VCaP (cell line): ENCODE measurements around the gene CMTM3.
"Not testable (repeated sequence)": the region's sequence is repeated elsewhere in the genome, so short reads cannot be mapped to it uniquely, and the experiment has no call there.

Experiments
- H3K27ac ChIP-seq: fragments of 450-650 bp; 2 replicates; pipeline ENCODE4 v1.5.1; 2017
- TF ChIP-seq, protein P1 (sequence below): fragments of 450-650 bp; conservative IDR thresholded peaks from 2 replicates; pipeline ENCODE4 v1.5.1; 2017; ENCODE audit warnings: mild to moderate bottlenecking, moderate library complexity

Gene CMTM3

DNA sequence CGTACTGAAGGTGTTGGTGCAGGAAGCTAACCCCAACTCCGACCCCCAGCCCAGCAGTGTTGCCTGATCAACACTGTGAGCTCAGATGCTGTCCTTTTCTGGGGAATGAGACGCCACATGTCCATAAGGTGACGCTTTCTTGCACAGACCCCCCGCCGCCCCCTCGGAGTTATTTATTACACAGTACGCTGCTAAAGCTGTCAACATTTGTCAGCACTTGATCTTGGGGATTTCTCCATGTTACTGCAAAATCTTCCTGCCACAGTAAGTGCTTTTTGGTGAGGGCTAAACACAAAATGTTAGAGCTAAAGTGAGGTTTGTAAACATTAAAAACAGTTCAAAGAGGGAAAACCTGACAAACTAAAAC is 15.9 kb downstream of the CMTM3 start:
- H3K27ac ChIP-seq: no peak overlapping the region
- TF ChIP-seq, protein P1, sequence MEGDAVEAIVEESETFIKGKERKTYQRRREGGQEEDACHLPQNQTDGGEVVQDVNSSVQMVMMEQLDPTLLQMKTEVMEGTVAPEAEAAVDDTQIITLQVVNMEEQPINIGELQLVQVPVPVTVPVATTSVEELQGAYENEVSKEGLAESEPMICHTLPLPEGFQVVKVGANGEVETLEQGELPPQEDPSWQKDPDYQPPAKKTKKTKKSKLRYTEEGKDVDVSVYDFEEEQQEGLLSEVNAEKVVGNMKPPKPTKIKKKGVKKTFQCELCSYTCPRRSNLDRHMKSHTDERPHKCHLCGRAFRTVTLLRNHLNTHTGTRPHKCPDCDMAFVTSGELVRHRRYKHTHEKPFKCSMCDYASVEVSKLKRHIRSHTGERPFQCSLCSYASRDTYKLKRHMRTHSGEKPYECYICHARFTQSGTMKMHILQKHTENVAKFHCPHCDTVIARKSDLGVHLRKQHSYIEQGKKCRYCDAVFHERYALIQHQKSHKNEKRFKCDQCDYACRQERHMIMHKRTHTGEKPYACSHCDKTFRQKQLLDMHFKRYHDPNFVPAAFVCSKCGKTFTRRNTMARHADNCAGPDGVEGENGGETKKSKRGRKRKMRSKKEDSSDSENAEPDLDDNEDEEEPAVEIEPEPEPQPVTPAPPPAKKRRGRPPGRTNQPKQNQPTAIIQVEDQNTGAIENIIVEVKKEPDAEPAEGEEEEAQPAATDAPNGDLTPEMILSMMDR: no peak

DNA sequence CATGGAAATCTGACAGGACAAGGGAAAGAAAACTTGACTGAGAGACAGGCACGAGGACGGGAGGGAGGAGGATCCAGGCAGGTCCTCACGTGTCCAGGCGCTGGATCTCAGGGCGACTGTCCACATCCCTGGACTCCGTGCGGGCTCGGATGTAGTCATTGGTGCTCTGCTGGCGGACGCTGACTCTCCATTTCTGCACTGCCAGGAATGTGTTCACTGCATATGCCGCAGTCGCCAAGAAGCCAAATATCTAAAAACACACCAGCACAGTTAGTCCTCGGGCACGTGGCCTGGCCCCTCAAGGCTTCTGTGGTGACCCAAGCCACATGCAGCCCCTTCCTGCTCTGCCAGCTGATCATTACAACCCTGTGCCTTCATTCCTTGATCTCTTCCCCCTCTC is 17.5 kb downstream of the CMTM3 start:
- H3K27ac ChIP-seq: no peak overlapping the region
- TF ChIP-seq, protein P1: no peak

DNA sequence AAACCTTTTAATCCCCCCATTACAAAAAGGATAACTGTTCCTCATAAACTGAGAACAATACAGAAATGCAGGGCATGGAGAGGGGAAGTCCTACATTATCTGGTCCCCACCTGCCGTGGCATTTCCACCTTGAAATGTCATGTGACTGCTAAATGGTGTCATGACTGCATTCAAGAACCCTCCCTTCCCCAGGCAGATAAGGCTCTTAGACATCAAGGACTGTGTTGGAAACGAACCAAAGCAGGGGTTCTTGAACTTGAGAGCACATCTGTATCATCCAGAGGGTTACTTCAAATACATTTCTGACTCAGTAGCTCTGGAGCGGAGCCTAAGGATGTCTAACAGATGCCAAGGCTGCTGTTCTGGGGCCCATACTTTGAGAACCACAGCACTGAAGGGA is 18.4 kb downstream of the CMTM3 start:
- TF ChIP-seq, protein P1: no peak
- no peak overlapping the region for H3K27ac ChIP-seq

DNA sequence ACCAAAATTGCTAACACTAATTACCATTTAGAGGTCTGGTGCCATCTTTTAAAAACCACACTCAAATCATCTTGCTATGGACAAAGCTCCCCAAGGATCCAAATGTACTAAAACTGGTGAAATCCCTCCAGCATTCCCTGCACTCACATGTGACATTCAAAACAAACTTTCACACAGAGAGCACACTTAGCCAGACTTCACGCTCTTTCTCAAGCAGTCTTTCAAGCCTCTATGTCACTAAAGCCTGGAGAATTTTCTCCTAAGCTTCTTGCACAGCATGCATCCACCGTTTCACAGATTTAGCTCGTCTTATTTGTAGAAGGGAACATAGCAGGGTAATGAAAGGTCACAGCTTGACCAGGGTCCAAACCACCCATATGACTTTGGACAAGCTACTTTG is 19.3 kb downstream of the CMTM3 start:
- H3K27ac ChIP-seq: no peak overlapping the region
- TF ChIP-seq, protein P1: no peak

DNA sequence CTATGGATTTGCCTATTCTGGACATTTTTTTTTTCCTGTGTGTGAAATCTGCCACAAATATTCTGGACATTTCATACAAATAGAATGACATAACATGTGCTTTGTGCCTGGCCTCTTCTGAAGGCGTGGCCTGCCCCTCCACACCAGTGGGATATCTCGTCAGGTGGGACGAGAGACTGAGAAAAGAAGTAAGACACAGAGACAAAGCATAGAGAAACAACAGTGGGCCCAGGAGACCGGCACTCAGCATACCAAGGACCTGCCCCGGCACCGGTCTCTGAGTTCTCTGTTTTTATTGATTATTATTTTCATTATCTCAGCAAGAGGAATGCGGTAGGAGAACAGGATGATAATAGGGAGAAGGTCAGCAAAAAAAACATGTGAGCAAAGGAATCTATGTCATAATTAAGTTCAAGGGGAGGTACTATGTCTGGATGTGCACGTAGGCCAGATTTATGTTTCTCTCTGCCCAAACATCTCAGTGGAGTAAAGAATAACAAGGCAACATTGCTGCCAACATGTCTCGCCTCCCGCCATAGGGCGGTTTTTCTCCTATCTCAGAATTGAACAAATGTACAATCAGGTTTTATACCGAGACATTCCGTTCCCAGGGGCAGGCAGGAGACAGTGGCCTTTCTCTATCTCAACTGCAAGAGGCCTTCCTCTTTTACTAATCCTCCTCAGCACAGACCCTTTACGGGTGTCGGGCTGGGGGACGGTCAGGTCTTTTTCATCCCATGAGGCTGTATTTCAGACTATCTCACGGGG is 23.3 kb downstream of the CMTM3 start:
- H3K27ac ChIP-seq: not testable (repeated sequence)

DNA sequence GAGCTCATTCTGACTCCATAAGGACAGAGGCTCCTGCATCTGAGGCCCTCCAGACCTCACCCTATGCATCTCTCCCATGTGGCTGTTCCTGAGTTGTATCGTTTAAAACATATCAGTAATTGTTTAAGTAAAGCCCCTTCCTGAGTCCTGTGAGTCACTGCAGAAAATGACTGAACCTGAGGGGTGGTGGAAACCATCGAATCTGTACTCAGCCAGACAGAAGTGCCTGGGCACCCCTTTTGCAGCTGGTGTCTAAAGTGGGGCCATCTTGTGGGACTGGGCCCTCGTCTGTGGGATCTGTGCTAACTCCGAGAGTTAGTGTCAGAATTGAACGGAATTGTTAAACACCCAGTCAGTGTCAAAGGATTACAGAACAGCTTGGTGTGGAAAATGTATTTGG is 25.4 kb downstream of the CMTM3 start:
- no peak overlapping the region for H3K27ac ChIP-seq
- TF ChIP-seq, protein P1: no peak

DNA sequence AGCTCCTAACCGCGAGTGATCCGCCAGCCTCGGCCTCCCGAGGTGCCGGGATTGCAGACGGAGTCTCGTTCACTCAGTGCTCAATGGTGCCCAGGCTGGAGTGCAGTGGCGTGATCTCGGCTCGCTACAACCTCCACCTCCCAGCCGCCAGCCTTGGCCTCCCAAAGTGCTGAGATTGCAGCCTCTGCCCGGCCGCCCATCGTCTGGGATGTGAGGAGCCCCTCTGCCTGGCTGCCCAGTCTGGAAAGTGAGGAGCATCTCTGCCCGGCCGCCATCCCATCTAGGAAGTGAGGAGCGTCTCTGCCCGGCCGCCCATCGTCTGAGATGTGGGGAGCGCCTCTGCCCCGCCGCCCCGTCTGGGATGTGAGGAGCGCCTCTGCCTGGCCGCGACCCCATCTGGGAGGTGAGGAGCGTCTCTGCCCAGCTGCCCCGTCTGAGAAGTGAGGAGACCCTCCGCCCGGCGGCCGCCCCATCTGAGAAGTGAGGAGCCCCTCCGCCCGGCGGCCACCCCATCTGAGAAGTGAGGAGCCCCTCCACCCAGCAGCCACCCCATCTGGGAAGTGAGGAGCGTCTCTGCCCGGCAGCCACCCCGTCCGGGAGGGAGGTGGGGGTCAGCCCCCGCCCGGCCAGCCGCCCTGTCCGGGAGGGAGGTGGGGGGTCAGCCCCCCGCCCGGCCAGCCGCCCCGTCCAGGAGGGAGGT is 26.2 kb downstream of the CMTM3 start:
- H3K27ac ChIP-seq: not testable (repeated sequence)

DNA sequence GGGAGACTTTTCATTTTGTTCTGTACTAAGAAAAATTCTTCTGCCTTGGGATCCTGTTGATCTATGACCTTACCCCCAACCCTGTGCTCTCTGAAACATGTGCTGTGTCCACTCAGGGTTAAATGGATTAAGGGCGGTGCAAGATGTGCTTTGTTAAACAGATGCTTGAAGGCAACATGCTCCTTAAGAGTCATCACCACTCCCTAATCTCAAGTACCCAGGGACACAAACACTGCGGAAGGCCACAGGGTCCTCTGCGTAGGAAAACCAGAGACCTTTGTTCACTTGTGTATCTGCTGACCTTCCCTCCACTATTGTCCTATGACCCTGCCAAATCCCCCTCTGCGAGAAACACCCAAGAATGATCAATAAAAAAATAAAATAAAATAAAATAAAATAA is 27.1 kb downstream of the CMTM3 start:
- H3K27ac ChIP-seq: not testable (repeated sequence)

DNA sequence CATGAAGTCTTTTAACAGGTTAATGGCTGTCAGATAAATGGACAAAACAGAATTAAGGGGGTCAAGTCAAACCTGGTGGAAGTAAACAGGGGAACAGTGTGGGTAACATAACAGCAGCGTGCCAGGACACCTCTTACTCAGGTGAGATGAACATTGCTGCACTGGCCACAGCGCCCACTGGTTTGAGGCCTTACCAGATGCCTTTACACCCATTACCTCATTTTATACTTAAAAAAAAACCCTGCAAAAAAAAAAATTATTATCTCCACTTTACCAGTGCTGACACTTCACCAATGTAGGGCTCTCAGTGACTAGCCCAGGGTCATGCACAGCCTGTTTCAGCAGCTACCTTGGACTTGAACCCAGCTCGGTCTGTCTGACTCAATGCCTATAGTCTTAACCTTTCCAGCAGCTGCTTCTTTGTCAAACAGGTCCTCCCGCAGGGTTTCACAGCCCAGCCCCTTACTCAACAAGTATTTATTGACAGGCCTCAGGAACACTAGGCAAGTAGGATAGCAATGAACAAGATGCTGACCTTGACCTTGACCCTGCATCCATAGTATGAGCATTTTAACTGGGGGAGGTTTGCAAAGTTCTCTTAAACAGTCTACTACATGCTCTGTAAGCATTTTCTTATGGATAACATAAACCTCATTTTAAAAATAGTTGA is 30.2 kb downstream of the CMTM3 start:
- TF ChIP-seq, protein P1: no peak

More for the DNA sequence above, 30.2 kb downstream of the CMTM3 start:
- H3K27ac ChIP-seq: no peak overlapping the region
